GM12872 (cell line): ENCODE results near the gene SDHD.

Experiments used
- CTCF ChIP-seq: IDR thresholded peaks from 3 replicates; pipeline ENCODE4 v1.5.1; 2011; ENCODE audit warnings: low read depth, mild to moderate bottlenecking, low read length, moderate library complexity; ENCODE audit not compliant: insufficient read depth

Gene SDHD

GRCh38 chr11:112051768-112052167, 34.9 kb upstream of the SDHD start:
- TF ChIP-seq CTCF = no peak

GRCh38 chr11:112057170-112057569, 29.5 kb upstream of the SDHD start:
- no peak for TF ChIP-seq CTCF

GRCh38 chr11:112058103-112058502, 28.6 kb upstream of the SDHD start:
- TF ChIP-seq CTCF = no peak

GRCh38 chr11:112062923-112063322, 23.8 kb upstream of the SDHD start:
- TF ChIP-seq CTCF = no peak

- TF ChIP-seq CTCF = no peak
Observed at GRCh38 chr11:112073941-112074811, 12.5 kb upstream of the SDHD start, which contains the start of the genes NKAPD1 and PIH1D2. Gene NKAPD1 (plus strand): TSS chr11:112074299. CDS start chr11:112075575, 1,276 bp downstream. Gene PIH1D2 (minus strand): TSS chr11:112074017. CDS start chr11:112073174, 843 bp downstream.

GRCh38 chr11:112082729-112083128, 3.9 kb upstream of the SDHD start:
- no peak for TF ChIP-seq CTCF

GRCh38 chr11:112085822-112086421, 751 bp upstream of the SDHD start:
- no peak for TF ChIP-seq CTCF
